NCI-H2196 treated with DMSO at 0.1 percent for 48 hours (cell line): ENCODE results near the gene KIAA1586.
"Not testable (repeated sequence)": the region's sequence is repeated elsewhere in the genome, so short reads cannot be mapped to it uniquely, and the experiment has no call there.

Source experiments
- DNase-seq: peaks from one replicate; lab custom pipeline; 2025; ENCODE audit not compliant: unreplicated experiment; lab: John Stamatoyannopoulos, UW

Gene KIAA1586, protein sequence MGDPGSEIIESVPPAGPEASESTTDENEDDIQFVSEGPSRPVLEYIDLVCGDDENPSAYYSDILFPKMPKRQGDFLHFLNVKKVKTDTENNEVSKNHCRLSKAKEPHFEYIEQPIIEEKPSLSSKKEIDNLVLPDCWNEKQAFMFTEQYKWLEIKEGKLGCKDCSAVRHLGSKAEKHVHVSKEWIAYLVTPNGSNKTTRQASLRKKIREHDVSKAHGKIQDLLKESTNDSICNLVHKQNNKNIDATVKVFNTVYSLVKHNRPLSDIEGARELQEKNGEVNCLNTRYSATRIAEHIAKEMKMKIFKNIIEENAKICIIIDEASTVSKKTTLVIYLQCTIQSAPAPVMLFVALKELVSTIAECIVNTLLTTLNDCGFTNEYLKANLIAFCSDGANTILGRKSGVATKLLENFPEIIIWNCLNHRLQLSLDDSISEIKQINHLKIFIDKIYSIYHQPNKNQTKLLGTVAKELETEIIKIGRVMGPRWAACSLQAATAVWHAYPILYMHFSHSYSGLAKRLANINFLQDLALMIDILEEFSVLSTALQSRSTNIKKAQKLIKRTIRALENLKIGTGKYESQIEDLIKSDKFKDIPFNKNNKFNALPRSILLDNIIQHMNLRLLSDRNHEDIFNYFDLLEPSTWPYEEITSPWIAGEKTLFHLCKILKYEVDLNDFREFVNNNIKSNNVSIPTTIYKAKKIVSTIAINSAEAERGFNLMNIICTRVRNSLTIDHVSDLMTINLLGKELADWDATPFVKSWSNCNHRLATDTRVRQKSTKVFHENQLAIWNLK

DNA sequence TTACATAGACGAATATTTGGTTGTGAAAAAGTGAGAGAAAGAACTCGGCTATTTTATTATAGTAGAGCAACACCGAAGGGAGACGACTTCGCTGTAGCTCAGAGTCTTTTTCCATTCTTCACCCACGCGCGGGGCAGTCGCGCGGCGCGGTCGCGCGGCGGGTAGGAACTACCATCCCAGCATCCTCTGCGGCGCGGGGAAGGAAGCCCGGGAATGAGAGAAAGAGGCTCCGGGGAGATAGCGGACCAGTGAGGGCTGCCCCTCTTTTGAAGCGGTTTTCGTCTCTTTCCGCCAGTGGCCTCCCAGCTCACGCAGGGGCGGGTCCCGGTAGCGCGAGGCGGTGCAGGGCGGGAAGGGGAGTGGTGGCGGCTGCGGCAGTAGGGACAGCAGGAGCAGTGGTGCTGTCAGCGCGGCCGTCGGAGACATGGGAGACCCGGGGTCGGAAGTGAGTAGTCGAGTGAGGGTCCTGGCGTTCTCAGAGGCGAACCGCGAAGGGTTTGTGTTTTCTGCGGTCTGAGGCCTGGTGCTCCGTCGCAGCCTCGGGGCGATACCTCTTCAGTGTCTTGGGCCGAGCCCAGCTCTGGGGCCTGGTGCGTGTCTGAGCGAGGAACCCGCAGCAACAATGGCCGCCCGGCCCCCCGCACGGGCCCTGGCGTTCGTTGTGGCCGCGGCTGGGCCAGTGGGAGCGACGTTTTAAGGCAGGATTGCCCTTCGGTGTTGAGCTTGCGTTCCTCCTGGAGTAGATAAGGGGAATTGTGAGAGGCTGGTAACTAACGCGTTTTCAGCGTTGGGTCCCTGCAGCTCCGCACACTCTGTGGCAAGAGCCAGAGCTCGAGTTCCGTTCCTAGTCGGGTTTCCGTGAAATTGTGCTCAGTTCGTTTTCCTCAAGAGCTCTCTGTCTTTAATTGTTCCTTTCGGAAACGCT, at the start of gene KIAA1586:
Gene KIAA1586, plus strand, starts transcription at position 362 of the 925 bp plus-strand sequence. Its CDS starts 63 bp downstream, at position 425.
- DNase-seq: peak; percentile 86

DNA sequence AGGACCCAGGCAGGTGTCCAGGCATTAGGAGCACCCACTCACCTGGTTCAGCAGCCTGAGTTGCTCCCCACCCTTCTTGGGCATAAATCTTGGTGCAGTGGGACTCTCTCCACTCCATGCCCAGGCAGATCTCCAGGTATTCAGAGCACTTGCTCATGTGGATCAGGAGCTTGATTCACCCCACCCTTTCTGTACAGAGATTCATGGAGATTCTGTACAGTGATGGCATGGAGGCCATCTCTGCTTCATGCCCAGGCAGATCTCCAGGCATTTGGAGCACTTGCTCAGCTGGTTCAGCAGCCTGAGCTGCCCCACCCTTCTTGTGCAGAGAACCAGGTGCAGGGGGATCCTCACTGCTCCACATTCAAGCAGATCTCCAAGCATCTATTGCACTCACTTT, 47.4 kb upstream of the KIAA1586 start:
- DNase-seq: no peak

DNA sequence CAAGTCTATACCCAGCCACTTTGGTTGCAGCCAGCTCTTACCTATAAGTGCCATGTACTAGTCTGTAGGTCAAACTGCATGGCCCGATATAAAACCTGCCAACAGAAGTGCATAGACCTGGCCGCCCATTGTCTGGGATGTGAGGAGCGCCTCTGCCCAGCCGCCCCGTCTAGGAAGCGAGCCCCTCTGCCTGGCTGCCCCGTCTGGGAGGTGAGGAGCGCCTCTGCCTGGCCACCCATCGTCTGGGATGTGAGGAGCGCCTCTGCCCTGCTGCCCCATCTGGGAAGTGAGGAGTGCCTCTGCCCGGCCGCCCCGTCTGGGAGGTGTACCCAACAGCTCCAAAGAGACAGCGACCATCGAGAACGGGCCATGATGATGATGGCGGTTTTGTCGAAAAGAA, 46.7 kb upstream of the KIAA1586 start:
- not testable (repeated sequence) for DNase-seq

DNA sequence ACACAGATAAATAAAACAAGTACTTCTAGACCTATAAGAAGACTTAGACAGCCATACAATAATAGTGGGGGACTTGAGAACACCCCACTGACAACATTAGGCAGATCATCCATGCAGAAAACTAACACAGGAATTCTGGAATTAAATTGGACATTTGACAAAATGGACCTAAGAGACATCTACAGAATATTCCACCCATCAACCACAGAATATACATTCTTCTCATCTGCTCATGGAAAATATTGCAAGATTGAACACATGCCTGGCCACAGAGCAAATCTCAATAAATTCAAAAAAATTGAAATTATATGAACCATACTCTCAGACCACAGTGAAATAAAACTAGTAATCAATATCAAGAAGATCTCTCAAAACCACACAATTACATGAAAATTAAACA, 44.3 kb upstream of the KIAA1586 start:
- DNase-seq: no peak

DNA sequence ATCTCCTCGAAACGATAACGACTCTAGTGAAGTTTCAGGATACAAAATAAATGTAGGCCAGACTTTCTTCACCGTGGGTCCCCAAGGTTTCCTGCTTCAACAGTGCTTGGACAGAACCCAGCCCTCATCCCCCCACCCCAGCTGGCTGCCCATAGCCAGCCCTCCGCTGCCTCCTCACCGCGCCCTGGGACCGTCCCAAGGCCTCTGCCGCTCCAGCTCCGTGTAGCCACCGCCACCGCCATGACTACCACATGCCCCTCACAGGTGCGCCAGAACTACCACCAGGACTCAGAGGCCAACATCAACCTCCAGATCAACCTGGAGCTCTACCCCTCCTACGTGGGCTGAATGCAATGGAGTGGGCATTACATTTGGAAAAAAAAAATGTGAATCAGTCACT, 42.2 kb upstream of the KIAA1586 start:
- DNase-seq: no peak

DNA sequence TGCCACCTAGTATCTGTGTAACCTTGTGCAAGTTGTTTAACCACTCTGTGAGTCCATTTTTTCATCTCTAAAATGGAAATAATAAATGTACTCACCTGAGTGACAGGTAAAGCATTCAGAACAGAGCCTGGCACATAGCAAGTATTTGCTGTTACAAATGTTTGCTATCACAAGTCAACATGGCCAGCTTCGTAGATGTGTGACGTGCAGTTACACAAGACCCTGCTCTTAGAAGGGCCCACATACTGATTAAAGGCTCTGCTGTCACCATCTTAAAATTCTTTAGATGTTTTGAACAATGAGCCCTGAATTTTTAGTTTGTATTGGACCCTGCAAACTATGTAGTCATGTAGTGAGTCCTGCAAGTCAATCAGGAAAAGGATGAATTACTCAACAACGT, 40.4 kb upstream of the KIAA1586 start:
- DNase-seq: no peak

DNA sequence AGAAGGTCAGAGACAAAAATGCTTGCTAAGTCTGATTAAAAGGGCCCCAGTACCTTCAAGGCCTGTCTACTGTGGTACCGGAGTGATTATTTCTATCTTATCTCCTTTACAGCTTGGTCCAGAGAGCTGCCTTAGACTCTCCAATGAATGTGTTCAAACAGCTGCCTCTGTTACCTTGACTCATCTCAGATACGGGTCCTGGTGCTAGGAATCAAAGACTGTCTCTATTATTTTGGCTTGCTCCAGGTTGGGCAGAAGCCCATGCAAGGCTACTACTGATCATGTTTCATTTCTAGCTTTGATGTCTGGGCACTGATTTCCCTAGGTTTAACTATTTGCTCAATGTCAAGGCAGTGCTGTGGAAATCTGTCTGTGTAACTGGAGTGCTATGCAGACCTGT, 38.4 kb upstream of the KIAA1586 start:
- DNase-seq: not testable (repeated sequence)

DNA sequence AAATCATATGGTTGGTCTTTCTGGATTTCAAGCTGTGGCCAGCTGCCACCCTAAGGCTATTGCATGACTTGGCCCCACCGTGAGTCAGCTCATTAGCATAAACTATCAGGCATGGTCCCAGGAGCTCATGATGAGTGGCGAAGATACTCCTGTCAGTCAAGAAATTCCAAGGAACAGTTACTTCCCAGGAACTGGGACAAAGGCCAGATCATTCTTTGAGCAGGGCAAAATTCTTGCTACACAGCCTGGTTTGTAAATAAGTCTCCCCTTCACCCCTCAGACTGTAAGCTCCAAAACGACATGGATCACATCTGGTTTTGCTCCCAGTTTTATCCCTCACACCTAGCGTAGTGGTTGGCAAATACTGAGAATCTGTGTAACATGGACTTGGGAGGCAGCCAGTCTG, 33.0 kb upstream of the KIAA1586 start:
- DNase-seq: no peak

DNA sequence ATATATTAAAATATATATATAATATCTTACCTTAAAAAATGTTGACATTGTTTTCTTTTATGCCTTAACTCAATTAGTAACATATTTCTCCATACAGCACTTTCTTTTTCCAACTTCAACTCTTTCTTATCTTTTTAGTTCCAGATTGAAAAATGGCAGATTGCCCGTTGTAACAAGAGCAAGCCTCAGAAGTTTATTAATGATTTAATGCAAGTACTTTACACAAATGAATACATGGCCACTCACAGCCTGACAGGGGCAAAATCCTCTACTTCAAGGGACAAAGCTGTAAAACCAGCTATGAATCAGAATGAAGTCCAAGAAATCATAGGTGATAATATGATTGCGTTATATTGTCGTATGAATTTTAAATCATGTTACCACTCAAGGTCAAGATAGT, 29.4 kb upstream of the KIAA1586 start:
- no peak for DNase-seq

DNA sequence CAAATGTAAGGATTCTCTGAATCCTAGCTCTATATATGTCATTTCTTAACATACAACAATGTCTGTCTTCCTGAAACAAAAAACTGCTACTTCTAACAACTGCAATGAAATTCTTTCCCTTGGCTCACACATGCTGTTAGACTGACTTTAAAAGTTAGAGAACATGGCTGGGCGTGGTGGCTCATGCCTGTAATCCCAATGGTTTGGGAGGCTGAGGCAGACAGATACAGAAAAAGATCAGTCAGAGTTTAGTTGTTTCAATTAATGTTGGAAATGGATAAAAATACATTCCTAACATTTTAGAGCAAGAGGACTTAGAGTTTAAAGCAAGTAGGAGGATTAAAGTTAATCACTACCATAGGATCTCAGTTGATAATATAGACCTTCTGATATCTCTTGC, 28.7 kb upstream of the KIAA1586 start:
- no peak for DNase-seq

DNA sequence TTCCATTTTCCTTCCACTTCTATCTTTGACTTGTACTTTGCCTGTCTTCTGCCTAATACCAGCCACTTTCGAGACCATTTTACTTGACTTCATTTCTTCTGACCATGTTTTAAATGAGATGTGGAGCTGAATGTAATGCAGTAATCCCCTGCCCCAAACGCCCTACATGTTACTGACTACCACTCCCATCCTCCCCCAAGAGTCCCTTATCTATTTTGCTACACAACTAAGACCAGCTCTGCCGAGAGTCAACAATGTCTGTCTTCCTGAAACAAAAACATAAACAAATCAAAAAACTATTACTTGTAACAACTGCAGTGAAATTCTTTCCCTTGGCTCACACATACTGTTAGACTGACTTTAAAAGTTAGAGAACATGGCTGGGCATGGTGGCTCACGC, 27.1 kb upstream of the KIAA1586 start:
- DNase-seq: no peak

DNA sequence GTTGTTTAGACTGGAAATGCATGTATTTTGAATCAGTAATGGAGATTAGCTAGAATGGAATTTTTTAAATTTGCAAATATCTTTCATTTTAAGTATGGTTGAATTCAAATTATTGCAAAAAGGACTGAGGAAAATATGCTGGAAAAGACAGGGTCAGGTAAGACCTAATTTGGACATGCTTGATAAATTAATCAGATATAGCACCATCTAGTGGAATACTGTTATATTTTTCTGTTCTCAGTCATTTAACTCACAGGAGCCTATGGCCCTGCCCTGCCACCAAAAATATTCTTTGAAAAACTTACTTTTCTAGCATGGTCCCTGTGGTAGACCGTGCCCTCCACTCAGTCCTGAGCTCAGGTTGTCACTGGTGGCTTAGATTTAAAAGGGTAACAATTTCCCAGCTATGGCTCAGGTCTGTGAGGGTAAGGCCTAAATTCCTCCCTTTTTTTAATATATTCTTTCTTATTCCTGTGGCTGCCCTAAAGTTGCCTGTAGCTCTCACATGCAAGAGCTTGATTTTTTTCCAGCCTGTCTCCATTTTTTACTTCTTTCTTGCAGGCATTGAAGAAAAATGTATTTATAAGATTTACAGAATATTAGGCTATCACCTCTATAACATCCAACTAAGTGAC, 25.3 kb upstream of the KIAA1586 start:
- DNase-seq: peak; percentile 30

DNA sequence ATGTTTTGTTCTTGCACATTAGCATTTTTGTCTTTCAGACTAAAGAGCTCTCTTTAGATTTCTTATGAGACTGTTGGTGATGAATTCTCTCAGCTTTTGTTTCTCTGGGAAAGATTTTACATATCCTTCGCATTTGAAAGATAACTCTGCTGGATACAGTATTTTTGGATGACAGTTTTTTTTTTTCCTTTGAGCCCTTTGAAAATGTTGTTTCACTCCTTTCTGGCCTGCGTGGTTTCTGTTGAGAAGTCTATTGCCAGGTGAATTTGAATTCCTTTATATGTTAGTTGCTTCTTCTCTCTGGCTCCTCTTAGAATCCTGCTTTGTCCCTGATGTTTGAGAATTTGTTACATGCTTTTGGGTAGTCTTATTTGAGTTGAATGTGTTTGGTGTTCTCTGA, 22.2 kb upstream of the KIAA1586 start:
- no peak for DNase-seq

DNA sequence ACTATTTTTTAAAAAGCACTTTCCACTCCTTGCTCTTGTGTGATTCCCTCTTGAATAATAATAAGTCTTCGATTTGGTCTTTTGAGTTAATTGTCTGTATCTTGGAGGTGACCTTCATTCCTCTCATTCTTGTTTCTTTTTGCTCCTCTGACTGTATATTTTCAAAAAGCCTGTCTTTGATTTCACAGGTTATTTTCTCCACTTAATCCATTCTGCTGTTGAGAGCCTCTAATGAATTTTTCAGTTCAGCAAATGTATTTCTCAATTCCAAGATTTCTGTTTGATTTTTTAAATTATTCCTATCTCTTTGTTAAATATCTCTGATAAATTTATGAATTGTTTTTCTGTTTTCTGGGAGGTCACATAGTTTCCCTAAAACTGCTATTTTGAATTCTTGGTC, 21.7 kb upstream of the KIAA1586 start:
- no peak for DNase-seq

DNA sequence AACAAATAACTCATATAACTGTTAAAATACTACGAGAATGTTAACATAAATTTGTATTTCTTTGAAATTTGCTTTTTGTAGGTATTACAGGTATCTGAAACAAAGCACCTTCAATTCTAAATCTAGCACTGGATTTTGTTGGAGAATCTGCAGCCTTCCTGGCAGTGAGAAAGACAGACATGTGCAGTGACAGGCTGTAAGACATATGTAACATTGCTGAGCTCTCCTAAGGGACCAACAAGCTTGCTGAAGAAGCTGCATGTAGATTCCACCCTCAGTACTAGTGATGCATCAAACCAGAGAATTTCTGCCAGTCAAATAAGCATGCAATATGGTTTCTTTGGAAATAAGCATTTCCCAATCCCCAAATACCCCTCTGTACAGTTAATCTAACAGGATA, 20.5 kb upstream of the KIAA1586 start:
- DNase-seq: no peak

DNA sequence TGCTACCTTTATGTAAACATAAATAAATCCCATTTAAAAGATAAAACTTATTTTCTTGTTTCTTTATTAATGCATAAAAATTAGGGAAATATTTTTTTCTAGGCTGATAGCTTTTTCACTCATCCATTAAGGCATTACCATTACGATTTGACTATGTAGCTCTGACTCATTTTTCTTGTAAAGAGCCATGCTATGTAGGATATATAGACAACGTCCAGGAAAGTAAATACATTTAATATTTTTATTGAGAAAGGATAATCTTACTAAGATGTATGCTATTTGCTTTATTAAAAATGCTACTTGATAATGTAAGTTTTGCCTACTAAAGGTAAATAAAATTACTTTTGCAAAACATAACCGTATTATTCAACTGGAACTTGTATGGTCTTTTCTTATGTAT, 19.2 kb upstream of the KIAA1586 start:
- no peak for DNase-seq

DNA sequence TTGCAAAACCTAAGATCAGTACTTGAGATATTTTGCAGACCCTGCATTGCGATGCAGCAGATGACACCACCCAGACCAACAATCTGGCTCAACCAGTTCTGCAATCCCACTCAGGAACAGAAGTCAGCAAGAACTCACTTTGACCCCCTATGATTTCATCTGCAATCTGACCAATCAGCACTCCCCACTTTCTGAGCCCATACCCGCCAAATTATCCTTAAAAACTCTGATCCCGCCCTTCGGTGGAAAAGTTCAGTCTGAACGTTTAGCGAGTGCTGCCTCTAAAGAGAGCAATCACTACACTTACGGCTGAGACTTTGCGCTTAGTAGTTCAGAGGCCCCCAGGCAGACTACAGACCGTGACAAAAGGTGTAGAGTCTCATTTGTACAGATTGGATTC, 17.3 kb upstream of the KIAA1586 start:
- DNase-seq: no peak

DNA sequence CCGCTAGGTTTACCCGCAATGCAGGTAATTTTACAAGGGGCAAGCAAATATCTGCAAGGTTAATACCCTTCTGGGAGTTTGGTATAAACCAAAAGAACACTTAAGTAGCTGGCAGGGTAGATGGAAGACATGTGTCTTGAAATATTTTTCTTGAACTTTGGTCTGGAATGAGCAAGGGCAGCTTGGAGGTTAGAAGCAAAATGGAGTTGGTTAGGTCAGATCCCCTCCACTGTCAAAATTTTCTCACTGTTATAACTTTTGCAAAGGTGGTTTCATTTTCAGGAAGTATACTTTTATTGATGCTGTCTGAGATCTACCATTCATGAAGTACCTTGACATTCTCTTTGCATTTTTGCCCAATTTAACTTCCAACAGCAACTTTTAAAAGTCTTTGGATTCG, 13.3 kb upstream of the KIAA1586 start:
- no peak for DNase-seq

DNA sequence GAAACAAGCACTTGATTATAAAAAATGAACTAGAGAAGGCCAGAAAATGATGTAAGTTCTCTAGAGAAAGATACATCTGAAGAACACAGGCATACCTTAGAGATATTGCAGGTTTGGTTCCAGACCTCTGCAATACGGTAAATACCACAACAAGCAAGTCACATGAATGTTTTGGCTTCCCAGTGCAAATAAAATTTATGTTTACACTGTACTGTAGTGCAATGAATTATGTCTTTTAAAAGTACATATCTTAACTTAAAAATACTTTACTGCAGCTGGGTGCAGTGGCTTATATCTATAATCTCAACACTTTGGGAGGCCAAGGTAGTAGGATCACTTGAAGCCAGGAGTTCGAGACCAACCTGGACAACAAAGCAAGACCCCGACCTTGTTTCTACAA, 10.9 kb upstream of the KIAA1586 start:
- no peak for DNase-seq

DNA sequence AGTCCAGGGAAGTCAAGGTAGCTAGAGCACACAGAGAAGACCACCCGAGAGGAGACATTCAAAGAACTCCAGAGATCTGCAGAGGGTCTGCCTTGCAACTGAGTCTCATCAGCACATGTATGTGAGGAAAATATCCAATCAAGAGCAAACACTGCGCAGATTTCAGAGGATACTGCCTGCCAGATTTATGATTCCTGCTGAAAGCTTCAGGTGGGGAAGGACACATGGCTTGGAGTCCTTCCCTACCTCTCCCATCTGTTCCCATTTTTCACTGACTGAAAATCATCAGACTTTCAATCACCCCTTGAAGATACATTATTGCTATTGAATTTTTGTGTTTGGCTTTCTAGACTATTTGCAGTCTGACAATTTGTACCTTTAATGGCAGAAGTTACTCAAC, 7.6 kb upstream of the KIAA1586 start:
- no peak for DNase-seq

DNA sequence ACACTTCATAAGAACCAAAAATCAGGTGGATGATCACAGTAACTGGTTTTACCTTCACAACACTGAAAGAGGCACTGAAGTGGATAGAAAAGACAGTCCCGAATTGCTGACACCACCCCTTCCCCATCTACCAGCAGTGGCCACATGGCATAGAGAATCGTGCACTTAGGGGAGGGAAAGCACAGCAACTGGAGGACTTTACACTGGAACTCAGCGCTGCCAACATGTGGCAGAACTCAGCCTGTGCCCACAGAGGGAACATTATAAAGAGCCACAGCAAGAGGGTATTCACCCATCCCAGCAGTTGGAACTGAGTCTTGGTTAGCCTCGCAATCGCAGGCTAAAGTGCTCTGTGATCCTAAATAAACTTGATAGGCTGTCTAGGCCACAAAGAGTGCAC, 6.5 kb upstream of the KIAA1586 start:
- DNase-seq: no peak
